ENCODE measurements around the gene TTC3.

Gene TTC3

DNA sequence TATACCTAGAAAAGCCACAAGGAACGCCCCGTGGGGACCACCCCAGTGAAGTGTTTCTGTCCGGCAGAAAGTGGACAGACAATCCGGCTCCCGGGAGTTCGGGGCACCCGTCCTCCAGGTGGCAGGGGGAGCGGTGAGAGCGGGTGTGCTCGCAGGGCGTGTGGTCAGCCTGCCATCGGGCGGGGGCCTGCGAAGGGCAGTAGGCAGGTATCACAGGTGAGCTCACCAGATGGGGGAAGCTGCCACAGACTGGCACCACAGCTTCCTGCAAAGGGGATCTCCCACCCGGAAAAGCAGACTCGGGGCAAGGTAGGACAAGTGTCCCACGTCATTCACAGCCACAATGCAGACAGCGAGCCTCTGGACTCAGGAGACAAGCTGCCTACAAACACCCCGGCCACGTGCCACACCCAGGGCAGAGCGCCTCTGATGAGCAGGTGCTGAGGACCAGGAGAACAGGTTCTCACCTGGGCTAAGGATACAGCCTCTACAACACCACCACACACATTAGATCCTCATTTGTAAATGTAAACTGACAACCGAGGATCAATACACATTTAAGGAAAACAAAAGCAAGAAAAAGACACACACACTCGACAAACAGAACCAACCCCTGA lies 157.7 kb downstream of the TTC3 start:
- DNase-seq = no peak

DNA sequence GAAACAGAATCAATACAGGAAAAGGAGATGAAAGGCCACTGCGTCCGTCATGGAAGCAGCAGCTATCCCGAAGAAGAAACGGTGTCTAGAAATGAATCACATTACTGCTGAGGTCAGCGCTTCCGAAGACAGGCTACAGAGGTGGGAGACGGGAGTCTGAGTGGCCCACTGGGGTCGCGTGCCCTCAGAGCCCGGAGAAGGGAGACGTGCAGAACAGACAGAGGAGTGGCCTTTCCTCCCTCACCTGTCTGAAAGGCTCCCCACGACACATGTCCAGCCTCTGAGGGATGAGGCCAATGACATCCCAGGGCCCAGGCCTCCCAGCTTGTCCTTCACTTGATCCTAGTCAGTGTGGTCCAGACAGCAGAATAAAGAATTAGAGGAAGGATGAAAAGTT lies 158.2 kb downstream of the TTC3 start:
- no peak for DNase-seq

DNA sequence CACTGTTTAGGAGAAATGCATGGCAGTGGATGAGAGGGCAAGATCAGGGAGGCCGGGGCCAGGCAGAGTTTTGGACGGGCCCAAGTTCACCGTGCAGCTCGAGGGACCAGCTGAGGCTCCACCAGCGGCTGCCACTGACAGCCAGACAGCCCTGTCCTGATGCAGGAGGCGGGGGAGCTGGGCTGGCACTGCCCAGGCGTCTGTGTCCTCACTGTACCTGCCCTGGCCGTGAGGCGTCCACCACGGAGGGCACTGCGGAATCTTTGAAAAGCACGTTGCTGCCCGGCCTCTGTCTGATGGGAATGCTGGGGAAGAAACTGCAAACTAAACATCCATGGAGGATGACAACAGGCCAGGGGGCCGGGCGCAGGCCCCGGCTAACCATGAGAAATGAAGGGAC lies 158.6 kb downstream of the TTC3 start:
- no peak for DNase-seq

DNA sequence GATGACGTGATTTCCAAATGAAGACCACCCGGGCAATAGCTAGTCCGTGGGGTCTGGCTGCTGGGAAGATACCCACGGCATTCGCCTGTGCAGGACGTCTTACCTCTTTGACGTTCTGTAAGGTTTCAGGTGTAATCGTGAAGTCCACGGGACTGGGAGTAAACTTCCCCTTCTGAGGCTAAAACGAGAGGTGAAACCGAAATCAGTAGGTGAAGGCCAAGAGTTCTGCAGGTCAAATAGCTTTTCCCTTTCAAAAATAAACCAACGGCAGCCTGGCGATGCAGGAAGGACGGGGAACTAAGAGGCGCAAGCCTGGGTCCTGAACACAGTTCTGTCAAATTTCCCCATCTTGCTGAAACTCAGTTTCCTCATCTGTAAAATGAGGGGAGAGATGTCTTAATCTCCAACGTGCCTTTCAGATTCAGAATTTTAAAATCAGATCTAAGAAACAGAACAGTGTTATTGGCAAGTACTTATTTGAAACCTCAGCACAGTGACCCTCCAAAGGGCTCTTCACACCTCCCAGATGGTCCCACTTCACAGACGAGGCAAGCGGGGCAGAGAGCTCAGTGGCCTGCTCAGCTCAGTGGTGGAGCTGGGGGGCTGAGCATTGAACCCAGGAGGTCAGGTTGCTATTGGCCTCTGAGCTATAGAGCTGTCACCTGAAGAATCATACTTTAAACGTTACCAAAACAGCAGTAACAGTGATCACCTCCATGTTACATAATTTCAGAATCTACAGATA lies 159.4 kb downstream of the TTC3 start:
- DNase-seq = no peak

DNA sequence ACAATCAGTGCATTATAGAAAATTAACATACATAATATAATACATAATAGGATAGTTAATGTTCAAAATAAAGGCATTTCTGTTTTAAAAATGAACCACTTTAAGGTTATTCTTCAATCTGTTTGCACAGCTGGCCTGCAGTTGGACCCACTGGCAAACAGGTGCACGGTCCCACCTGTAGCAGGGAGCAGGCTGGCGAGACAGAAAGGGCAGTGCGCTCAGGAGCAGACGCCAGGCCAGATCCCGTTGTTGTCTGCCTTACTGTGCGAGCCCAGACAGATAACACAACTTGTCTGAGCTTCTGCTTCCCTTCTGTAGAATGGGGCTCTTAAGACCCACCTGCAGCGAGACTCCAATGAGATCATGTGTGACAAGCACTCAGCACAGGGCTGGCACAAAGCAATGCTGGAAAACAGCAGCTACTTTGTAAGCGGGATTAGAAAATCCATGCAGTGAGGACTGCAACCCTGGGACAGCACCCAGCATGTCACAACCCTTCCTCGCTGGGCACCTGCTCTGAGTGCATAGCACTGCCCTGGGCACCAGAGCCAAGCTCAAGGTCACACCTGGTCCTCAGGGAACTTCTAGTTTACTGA lies 160.6 kb downstream of the TTC3 start:
- no peak for DNase-seq

DNA sequence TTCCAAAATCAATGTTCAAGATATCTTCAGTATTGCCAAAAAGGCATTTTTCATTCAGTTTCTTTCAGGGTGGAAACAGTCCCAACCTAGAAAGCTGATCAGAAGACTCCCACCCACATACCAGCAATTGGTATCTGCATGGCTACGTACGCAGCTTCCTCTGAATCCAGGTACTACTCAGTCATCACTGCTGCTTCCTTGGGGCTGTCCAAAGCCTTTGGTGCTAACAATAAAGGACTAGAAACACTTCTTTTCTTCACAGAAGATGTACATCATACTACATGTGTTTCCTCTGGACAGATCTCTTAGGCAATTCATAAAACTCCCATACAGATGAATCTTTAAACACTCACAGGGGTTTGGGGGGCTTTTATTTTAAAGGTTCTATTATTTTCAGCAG lies 164.3 kb downstream of the TTC3 start:
- no peak for DNase-seq

DNA sequence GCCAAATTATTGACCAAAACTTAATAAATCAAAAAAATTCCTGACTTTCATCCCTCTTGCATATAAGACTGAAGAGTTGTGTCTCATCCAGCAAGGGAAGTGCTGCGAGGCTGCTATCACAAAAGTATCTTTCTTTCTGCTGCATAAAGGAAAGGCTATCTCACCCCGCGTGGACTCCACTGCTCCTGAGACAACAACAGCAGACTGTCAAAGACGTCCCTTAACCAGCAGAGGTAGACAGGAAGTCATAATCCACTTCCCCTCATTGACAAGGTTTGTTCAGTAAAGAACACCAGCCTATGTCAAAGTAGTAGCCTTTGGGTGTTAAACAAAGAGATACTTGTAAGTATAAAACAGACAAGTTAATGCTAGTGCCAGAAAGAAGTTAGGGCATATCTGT lies 164.7 kb downstream of the TTC3 start:
- DNase-seq = no peak

DNA sequence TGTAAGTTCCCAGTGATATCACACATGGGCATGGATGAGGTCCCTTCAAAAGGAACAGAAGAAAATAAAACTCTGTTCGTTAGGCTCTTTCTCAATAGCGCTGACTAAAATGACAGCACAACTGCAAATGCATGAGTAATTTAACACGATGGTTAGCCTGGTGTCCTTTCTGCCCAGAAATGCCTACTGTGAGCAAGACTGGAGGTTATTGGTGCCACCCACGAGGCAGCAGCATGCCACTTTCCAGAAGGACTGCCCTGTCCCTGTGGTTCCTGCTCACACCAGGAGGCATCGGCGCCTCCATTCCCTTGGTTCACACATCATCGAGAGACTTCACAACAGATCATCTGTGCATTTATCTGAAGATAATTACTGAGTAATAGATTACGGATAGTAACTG lies 167.9 kb downstream of the TTC3 start:
- DNase-seq = no peak

DNA sequence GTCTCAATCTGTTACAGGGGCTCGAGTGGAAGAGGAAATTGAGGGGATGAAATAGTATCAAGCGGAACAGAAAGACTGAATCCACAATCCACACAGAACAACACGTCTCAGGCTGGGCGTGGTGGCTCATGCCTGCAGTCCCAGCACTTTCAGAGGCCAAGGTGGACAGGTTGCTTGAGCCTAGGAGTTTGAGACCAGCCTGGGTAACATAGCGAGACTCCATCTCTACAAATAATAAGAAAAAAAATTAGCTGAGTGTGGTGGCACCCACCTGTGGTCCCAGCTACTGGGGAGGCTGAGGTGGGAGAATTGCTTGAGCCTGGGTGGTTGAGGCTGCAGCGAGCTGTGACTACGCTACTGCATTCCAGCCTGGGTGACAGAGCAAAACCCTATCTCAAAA lies 168.4 kb downstream of the TTC3 start:
- DNase-seq = no peak

DNA sequence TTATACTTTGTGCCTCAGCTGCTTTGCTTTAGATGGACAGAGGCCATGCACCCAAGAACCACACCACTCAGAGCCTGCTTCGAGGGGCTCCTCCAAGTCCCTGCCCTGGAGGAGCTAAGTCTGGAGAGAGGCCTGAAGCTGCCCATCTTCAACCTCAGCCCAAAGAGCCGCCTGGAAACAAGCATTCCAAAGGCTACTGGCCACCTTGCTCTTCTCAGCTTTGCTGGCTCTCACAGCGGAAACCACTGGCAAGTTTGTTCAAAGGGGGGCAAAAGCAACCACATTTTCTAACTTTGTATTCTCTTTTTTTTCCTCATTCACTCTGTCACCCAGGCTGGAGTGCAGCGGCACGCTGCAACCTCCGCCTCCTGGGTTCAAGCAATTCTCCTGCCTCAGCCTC lies 170.9 kb downstream of the TTC3 start:
- no peak for DNase-seq

DNA sequence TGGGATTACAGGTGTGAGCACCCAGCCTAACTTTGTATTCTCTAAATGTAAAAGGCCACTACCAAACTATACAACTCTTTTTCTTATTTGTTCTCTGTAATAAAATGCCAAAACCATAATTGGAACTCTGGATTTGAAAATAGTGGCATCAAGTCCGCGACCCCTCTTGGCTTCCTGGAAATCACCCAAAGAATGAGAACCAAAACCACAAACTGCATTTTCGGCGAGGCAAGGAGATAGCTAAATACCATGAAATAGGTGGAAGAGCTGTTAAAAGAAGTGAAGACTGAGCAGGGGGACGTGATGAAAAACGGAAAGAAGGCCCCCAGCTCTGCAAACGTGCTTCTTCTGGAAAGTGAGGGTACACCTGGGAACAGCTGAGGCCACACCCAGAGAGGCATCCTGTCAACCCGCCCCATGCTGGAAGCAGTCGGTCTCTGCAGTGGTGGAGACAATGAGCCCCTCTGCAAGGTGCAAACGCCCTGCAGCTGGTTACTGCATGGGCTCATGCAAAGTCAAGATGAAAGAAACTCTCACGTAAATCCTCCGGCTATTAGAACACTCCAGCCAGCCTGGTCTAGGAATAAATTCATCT lies 171.5 kb downstream of the TTC3 start:
- no peak for DNase-seq

DNA sequence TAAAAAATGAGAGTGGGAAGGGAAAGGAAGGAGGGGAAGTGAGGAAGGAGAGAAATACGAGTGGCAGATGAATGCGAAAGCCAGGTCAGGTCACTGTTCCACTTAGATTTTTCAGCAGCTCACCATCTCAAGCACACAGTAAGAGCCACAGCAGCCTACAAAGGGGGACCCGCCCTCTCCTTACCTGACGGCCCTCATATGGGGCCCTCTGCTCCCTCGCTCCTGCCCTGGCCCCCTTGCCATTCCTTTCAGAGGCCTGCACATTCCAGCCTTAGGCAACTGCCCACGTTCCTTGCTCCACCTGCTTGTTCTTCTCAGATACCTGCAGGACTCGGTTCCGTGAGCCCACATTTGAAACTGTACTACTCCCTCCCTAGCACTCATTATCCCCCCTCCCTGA lies 172.1 kb downstream of the TTC3 start:
- no peak for DNase-seq

DNA sequence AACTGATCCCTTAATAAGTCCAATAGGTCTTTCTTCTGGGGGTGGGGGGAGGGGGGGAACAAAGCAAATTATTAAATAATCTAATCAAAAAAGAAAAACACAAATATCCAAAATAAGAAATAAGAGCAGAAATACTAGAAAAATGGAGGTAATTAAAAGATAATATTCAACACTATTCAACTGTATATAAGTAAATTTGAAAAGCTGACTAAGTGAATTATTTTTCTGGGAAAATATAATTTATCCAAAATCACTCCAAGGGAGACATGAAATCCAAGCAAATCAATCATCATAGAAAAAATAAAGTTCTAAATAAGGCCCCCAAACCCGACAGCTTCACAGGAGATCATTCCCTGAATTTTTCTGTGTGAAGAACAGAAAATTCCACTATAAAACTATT lies 175.2 kb downstream of the TTC3 start:
- no peak for DNase-seq

DNA sequence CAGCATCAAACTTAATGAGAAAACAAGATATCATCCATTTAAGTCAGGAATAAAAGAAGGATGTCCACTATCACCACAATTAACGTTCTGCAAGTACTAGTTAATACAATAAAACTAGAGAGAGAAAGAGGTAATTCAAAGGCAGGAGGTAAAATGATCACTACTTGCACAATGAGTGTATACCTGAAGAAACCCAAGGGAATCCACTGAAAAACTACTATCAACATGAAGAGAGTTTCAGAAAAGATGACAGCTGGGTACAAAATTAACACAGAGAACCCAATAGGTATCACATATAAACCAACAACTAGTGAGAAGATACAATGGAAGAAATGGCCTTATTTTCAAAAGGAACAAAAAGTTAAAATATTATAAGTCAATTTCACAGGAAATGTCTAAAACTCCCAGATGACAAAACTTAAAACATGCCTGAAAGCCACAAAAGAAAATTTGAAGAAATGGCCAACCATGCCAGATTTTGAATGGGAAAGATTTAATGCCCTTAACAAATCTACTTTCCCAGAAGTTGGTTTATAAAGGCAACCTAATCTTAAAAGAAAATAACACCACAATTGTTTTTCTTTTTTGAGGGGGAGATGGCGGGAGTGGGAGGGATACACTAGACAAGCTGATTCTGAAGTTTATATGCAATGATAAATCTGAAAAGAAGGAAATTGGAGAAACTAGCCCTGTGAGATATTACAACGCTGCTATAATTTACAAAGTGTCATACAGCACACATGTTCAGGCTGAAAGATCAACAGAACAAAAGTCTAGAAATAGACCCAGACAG lies 176.3 kb downstream of the TTC3 start:
- no peak for DNase-seq

DNA sequence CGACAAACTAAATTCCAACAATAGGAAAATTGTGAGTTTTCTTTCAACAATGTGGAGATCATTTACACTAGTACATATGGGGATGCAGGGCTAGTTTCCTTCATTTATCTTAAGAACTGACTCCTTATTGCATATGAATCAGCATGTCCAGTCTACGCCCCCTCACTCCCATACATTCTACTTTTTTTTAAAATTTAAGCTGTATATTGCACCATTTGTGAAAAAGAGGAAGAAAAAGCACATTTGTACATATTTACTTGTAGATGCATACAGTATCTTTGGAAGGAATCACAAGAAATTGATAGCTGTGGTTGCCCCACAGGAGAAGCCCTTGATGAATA lies 178.2 kb downstream of the TTC3 start:
- DNase-seq = no peak

All from activated T-cell treated with anti-CD3 and anti-CD28 coated beads for 4 hours (primary cell).